Measurements from ENCODE around the gene DDX25. TPM values are rescaled to one million over a fixed set of nuclear protein-coding genes. Genes with fewer than 3 reads are reported as not detected.
"Not testable (repeated sequence)": the region's sequence is repeated elsewhere in the genome, so short reads cannot be mapped to it uniquely, and the experiment has no call there.

Gene DDX25
- total RNA-seq, 1 donor from 2014 or later = not detected

GRCh38 chr11:125902927-125903710, 1.2 kb upstream of the DDX25 start, which contains the start of gene PUS3:
Gene PUS3, minus strand, starts transcription at chr11:125903206. Its CDS starts 6,922 bp downstream, at chr11:125896284.
- intact Hi-C loops (cut with micrococcal nuclease) = loop anchor here (1.0 to 10.0 kb wide), 13 partner anchors 16 to 1281 kb away; partner anchors contain the start of genes CCDC15, CHEK1, DCPS and EI24

GRCh38 chr11:125904678-125905077, 370 bp downstream of the DDX25 start:
- intact Hi-C loops (cut with micrococcal nuclease) = loop anchor here (5.0 to 10.0 kb wide), 5 partner anchors 378 to 1282 kb away; partner anchors contain the start of genes CCDC15, DCPS, ST3GAL4 and TBRG1

GRCh38 chr11:125910226-125910849, 6.0 kb downstream of the DDX25 start:
- intact Hi-C loops (cut with micrococcal nuclease) = no loop called here

GRCh38 chr11:125914601-125915000, 10.3 kb downstream of the DDX25 start:
- intact Hi-C loops (cut with micrococcal nuclease) = not testable (repeated sequence)

- intact Hi-C loops (cut with micrococcal nuclease) = no loop called here
Observed at GRCh38 chr11:125916683-125917347, 12.5 kb downstream of the DDX25 start.

GRCh38 chr11:125918140-125918840, 14.0 kb downstream of the DDX25 start:
- intact Hi-C loops (cut with micrococcal nuclease) = no loop called here

- intact Hi-C loops (cut with micrococcal nuclease) = loop anchor here (10.0 kb wide), 2 partner anchors 494 to 1424 kb away; no protein-coding TSS in a partner anchor
Observed at GRCh38 chr11:125921042-125921441, 16.7 kb downstream of the DDX25 start.

GRCh38 chr11:125922156-125922555, 17.8 kb downstream of the DDX25 start:
- intact Hi-C loops (cut with micrococcal nuclease) = loop anchor here (10.0 kb wide), 2 partner anchors 493 to 1423 kb away; no protein-coding TSS in a partner anchor

GRCh38 chr11:125923012-125923579, 18.8 kb downstream of the DDX25 start:
- intact Hi-C loops (cut with micrococcal nuclease) = loop anchor here (1.0 to 10.0 kb wide), 6 partner anchors 19 to 1422 kb away; no protein-coding TSS in a partner anchor

GRCh38 chr11:125923633-125924032, 19.3 kb downstream of the DDX25 start:
- intact Hi-C loops (cut with micrococcal nuclease) = loop anchor here (1.0 to 10.0 kb wide), 6 partner anchors 19 to 1421 kb away; no protein-coding TSS in a partner anchor

- intact Hi-C loops (cut with micrococcal nuclease) = loop anchor here (10.0 kb wide), 2 partner anchors 490 to 1420 kb away; no protein-coding TSS in a partner anchor
Observed at GRCh38 chr11:125924384-125925007, 20.2 kb downstream of the DDX25 start.

- intact Hi-C loops (cut with micrococcal nuclease) = loop anchor here (10.0 kb wide), 2 partner anchors 490 to 1420 kb away; no protein-coding TSS in a partner anchor
Observed at GRCh38 chr11:125925247-125925740, 21.0 kb downstream of the DDX25 start.

- intact Hi-C loops (cut with micrococcal nuclease) = loop anchor here (10.0 kb wide), 2 partner anchors 489 to 1419 kb away; no protein-coding TSS in a partner anchor
Observed at GRCh38 chr11:125925804-125926203, 21.5 kb downstream of the DDX25 start.

- intact Hi-C loops (cut with micrococcal nuclease) = loop anchor here (10.0 kb wide), 2 partner anchors 488 to 1418 kb away; no protein-coding TSS in a partner anchor
Observed at GRCh38 chr11:125926682-125927081, 22.4 kb downstream of the DDX25 start.

- intact Hi-C loops (cut with micrococcal nuclease) = loop anchor here (10.0 kb wide), 2 partner anchors 485 to 1415 kb away; no protein-coding TSS in a partner anchor
Observed at GRCh38 chr11:125929445-125930075, 25.3 kb downstream of the DDX25 start.

GRCh38 chr11:125930076-125930450, 25.8 kb downstream of the DDX25 start:
- intact Hi-C loops (cut with micrococcal nuclease) = no loop called here

GRCh38 chr11:125931116-125931515, 26.8 kb downstream of the DDX25 start:
- intact Hi-C loops (cut with micrococcal nuclease) = no loop called here

GRCh38 chr11:125931668-125932067, 27.4 kb downstream of the DDX25 start:
- intact Hi-C loops (cut with micrococcal nuclease) = no loop called here

- intact Hi-C loops (cut with micrococcal nuclease) = no loop called here
Observed at GRCh38 chr11:125932301-125932700, 28.0 kb downstream of the DDX25 start.

All from T-helper 1 cell treated with Interleukin-12 subunit alpha and Interleukin-12 subunit beta and Interleukin-4 antibody, amounts not matched to agents 30 ng/mL and 1 ng/mL, for 36 hours (primary cell).